ENCODE results near the gene NFATC3.
"Not testable (repeated sequence)": the region's sequence is repeated elsewhere in the genome, so short reads cannot be mapped to it uniquely, and the experiment has no call there.

Gene NFATC3

DNA sequence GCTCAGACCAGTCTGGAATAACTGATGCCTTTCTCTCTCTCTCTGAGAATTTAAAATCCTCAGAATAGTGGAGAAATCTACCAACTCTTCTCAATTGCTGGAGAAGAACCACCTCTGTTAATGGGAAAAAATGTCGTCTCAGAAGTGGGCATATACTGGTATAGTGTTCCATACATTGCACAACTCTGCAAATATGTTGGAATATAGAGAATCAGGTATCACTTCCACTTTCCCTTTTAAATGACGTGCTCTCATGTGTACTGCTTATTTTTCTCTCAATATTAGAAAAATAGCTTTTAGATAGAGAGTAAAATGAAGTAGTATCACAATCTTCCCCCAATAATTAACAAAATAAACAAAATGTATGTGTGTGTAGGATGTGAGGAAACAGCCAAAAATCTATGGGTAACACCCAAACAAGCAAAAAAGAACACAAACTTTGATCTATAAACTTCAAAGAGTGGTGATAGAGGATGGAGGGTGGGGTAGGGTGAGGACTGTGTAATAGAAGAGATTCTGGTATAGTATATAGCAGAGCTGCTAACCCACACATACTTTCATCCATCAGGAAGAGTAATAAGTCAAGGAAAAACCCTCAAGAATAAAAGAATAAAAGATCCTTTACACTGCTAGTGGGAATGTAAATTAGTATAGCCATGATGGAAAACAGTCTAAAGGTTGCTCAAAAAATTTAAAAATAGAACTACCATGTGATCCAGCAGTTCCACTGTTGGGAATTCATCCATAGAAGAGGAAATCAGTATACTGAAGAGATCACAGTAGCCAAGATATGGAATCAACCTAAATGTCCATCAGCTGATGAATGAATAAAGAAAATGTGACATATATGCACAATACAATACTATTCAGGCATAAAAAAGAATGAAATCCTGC is 46.9 kb downstream of the NFATC3 start:
- Histone ChIP-seq H3K27me3 (ENCODE audit: insufficient read depth, poor library complexity, severe bottlenecking) (no peaks in the 10 kb centered on the region), H3K4me3 (replicated peaks; ENCODE audit: insufficient read depth, low read length) (no peak overlapping the region), H3K27ac (replicated peaks) (no peak overlapping the region)
- TF ChIP-seq SPI1 (IDR thresholded peaks at IDR 0.05; ENCODE audit: borderline replicate concordance, low read depth), result no peak
- TF ChIP-seq, protein P1, sequence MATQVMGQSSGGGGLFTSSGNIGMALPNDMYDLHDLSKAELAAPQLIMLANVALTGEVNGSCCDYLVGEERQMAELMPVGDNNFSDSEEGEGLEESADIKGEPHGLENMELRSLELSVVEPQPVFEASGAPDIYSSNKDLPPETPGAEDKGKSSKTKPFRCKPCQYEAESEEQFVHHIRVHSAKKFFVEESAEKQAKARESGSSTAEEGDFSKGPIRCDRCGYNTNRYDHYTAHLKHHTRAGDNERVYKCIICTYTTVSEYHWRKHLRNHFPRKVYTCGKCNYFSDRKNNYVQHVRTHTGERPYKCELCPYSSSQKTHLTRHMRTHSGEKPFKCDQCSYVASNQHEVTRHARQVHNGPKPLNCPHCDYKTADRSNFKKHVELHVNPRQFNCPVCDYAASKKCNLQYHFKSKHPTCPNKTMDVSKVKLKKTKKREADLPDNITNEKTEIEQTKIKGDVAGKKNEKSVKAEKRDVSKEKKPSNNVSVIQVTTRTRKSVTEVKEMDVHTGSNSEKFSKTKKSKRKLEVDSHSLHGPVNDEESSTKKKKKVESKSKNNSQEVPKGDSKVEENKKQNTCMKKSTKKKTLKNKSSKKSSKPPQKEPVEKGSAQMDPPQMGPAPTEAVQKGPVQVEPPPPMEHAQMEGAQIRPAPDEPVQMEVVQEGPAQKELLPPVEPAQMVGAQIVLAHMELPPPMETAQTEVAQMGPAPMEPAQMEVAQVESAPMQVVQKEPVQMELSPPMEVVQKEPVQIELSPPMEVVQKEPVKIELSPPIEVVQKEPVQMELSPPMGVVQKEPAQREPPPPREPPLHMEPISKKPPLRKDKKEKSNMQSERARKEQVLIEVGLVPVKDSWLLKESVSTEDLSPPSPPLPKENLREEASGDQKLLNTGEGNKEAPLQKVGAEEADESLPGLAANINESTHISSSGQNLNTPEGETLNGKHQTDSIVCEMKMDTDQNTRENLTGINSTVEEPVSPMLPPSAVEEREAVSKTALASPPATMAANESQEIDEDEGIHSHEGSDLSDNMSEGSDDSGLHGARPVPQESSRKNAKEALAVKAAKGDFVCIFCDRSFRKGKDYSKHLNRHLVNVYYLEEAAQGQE (IDR thresholded peaks at IDR 0.05; ENCODE audit: insufficient replicate concordance, low read depth), result no peak
- TF ChIP-seq, protein P2, sequence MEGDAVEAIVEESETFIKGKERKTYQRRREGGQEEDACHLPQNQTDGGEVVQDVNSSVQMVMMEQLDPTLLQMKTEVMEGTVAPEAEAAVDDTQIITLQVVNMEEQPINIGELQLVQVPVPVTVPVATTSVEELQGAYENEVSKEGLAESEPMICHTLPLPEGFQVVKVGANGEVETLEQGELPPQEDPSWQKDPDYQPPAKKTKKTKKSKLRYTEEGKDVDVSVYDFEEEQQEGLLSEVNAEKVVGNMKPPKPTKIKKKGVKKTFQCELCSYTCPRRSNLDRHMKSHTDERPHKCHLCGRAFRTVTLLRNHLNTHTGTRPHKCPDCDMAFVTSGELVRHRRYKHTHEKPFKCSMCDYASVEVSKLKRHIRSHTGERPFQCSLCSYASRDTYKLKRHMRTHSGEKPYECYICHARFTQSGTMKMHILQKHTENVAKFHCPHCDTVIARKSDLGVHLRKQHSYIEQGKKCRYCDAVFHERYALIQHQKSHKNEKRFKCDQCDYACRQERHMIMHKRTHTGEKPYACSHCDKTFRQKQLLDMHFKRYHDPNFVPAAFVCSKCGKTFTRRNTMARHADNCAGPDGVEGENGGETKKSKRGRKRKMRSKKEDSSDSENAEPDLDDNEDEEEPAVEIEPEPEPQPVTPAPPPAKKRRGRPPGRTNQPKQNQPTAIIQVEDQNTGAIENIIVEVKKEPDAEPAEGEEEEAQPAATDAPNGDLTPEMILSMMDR (IDR thresholded peaks at IDR 0.05; ENCODE audit: insufficient read depth, low read length), result no peak
- no peak for TF ChIP-seq POLR2AphosphoS5 (IDR thresholded peaks at IDR 0.05; ENCODE audit: low read depth)
- no peak for TF ChIP-seq GABPA (IDR thresholded peaks at IDR 0.05; ENCODE audit: low read depth)
- DNase-seq (ENCODE audit: low read depth in 1 of 2, low spot score in 1 of 2), result no peak

DNA sequence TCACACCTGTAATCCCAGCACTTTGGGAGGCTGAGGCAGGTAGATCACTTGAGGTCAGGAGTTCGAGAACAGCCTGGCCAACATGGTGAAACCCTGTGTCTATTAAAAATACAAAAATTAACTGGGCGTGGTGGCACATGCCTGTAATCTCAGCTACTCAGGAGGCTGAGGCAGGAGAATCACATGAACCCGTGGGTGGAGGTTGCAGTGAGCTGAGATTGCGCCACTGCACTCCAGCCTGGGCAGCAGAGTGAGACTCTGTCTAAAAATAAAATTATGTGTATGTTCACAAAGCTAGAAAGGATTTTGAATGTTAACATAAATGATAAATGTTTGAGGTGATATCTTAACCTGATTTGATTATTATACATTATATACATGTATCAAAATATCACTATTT is 47.8 kb downstream of the NFATC3 start:
- not testable (repeated sequence) for H3K27ac ChIP-seq (replicated peaks); DNase-seq (ENCODE audit: low read depth in 1 of 2, low spot score in 1 of 2); H3K27me3 ChIP-seq (ENCODE audit: insufficient read depth, poor library complexity, severe bottlenecking); H3K4me3 ChIP-seq (replicated peaks; ENCODE audit: insufficient read depth, low read length)

DNA sequence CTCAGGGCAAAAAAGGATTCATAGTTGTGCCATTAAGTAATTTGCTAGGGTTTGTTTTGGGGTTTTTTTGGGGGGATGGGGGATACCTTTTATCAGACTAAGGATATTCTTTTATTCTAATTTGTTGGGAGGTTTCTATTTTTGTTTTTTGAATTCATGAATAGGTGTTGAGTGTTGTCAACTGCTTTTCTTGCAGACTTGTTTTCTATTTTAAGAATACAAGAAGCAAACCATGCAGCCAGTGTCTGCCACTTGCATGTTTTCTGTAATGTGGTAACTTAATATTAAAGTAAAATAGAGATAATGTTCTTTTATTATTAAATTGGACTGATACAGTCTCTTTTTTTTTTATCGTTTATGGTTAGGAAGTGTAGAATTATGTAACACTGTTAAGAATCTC is 49.5 kb downstream of the NFATC3 start:
- no peak overlapping the region for H3K27ac ChIP-seq (replicated peaks)
- DNase-seq (ENCODE audit: low read depth in 1 of 2, low spot score in 1 of 2), result no peak
- no peaks in the 10 kb centered on the region for H3K27me3 ChIP-seq (ENCODE audit: insufficient read depth, poor library complexity, severe bottlenecking)
- H3K4me3 ChIP-seq (replicated peaks; ENCODE audit: insufficient read depth, low read length), result no peak overlapping the region
- TF ChIP-seq, protein P1 (IDR thresholded peaks at IDR 0.05; ENCODE audit: insufficient replicate concordance, low read depth), result no peak
- TF ChIP-seq GABPA (IDR thresholded peaks at IDR 0.05; ENCODE audit: low read depth) (no peak), SPI1 (IDR thresholded peaks at IDR 0.05; ENCODE audit: borderline replicate concordance, low read depth) (no peak), POLR2AphosphoS5 (IDR thresholded peaks at IDR 0.05; ENCODE audit: low read depth) (no peak)
- TF ChIP-seq, protein P2 (IDR thresholded peaks at IDR 0.05; ENCODE audit: insufficient read depth, low read length), result no peak

DNA sequence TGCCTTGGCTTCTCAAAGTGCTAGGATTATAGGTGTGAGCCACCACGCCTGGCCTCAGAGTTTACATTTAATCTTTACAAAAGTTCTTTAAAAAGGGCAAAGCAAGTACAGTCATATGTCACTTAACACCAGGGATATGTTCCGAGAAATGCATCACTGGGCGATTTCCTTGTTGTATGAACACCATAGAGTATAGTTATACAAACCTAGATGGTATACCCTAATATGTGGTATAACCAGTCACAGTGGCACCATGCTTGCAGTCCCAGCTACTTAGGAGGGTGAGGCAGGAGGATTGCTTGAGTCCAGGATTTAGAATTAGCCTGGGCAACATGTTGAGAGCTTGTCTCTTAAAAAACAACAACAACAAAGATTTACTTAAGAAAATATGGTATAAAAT is 51.3 kb downstream of the NFATC3 start:
- Histone ChIP-seq H3K4me3 (replicated peaks; ENCODE audit: insufficient read depth, low read length) (no peak overlapping the region), H3K27me3 (ENCODE audit: insufficient read depth, poor library complexity, severe bottlenecking) (no peaks in the 10 kb centered on the region), H3K27ac (replicated peaks) (no peak overlapping the region)
- TF ChIP-seq, protein P2 (IDR thresholded peaks at IDR 0.05; ENCODE audit: insufficient read depth, low read length), result no peak
- no peak for DNase-seq (ENCODE audit: low read depth in 1 of 2, low spot score in 1 of 2)

All from HL-60 (cell line).